GM10248 (cell line): ENCODE data around the gene HAGHL.

Source experiments
- CTCF ChIA-PET: fragments of 300-600 bp; sonication (Branson Sonifier 250); formaldehyde crosslinking; extraction: SDS; loops from one replicate; lab custom pipeline; 2021; ENCODE audit warnings: antibody characterized with exemption; lab: Yijun Ruan, JAX
- POLR2A ChIA-PET: fragments of 350-650 bp; sonication (Branson Sonifier 250); formaldehyde crosslinking; extraction: SDS; loops from one replicate; lab custom pipeline; 2020; ENCODE audit warnings: antibody characterized with exemption; lab: Yijun Ruan, JAX
- DNase-seq: peaks from one replicate; pipeline ENCODE4 v3.0.0; 2012; ENCODE audit errors: extremely low spot score
- TF ChIP-seq, protein P1 (sequence below): IDR thresholded peaks from 2 replicates; pipeline ENCODE4 v1.5.1; 2012; ENCODE audit warnings: mild to moderate bottlenecking, low read depth; ENCODE audit errors: extremely low read depth, missing control alignments, control extremely low read depth

HAGHL gene

DNA sequence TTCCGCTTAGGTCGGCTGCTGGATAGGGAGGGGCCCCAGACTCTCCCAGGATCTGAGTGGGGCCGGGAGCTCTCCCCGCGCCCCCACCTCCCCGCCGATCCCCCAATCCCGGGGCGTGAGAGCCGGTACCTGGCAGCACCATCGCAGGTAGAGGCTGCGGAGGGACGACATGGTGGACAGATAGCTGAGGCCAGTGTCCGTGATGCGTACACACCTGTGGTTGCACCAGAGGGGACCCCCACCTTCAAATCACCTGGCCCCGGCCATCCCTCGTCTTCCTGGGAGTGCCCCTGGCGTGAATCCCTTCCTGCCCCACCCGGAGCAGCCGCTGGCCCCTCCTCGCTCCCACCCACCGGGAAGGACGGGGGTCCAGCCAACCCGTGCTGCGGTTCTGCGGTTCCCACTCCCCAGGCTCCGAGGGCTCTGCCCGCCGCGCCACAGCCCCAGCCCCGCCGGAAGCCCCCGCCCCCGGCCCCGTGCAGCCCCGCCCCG is 32.0 kb upstream of the HAGHL start:
- DNase-seq: no peak
- POLR2A ChIA-PET: no interaction called here
- TF ChIP-seq, protein P1, sequence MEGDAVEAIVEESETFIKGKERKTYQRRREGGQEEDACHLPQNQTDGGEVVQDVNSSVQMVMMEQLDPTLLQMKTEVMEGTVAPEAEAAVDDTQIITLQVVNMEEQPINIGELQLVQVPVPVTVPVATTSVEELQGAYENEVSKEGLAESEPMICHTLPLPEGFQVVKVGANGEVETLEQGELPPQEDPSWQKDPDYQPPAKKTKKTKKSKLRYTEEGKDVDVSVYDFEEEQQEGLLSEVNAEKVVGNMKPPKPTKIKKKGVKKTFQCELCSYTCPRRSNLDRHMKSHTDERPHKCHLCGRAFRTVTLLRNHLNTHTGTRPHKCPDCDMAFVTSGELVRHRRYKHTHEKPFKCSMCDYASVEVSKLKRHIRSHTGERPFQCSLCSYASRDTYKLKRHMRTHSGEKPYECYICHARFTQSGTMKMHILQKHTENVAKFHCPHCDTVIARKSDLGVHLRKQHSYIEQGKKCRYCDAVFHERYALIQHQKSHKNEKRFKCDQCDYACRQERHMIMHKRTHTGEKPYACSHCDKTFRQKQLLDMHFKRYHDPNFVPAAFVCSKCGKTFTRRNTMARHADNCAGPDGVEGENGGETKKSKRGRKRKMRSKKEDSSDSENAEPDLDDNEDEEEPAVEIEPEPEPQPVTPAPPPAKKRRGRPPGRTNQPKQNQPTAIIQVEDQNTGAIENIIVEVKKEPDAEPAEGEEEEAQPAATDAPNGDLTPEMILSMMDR: no peak
- CTCF ChIA-PET: interaction anchor here (1.2 to 1.6 kb wide), 4 partner anchors 17 to 90 kb away, joined by 3 to 8 read pairs (median 4); partner anchors contain the start of gene METRN

DNA sequence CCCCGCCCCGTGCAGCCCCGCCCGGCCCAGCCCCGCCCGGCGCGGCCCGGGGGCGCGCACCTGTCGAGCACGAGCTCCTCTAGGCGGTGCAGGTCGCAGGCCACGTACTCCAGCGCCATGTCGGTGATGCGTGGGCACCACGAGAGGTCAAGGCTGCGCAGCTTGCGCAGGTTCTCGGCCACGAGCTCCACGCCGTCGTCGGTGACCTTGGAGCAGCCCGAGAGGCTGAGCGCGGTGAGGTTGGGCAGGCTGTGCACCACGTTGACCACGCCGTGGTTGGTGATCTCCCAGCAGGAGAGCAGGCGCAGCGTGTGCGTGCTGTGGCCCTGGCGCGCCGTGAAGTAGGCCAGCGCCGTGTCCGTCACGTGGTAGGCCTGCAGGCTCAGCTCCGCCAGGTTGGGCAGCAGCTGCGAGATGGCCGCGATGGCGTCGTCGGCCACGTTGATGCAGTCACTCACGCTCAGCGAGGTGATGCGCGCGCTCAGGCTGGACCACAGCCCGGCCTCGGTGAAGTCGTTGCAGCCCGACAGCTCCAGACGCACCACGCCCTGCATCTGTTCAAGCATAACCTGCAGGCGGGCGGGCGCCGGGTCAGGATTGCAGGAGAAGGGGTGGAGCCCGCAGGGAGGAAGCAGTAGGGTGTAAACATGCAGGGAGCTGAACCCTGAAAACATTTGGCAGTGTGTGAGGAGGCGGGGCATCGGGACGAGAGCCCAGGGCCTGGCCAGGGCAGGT is 31.4 kb upstream of the HAGHL start:
- ChIA-PET POLR2A (interaction anchor here (0.5 kb wide), 1 partner anchor 113 kb away, joined by 4 read pairs; no protein-coding TSS in a partner anchor), CTCF (interaction anchor here (1.0 to 1.6 kb wide), 5 partner anchors 11 to 89 kb away, joined by 3 to 8 read pairs (median 4); partner anchors contain the start of genes JMJD8 and METRN)
- DNase-seq: peak; percentile 83

DNA sequence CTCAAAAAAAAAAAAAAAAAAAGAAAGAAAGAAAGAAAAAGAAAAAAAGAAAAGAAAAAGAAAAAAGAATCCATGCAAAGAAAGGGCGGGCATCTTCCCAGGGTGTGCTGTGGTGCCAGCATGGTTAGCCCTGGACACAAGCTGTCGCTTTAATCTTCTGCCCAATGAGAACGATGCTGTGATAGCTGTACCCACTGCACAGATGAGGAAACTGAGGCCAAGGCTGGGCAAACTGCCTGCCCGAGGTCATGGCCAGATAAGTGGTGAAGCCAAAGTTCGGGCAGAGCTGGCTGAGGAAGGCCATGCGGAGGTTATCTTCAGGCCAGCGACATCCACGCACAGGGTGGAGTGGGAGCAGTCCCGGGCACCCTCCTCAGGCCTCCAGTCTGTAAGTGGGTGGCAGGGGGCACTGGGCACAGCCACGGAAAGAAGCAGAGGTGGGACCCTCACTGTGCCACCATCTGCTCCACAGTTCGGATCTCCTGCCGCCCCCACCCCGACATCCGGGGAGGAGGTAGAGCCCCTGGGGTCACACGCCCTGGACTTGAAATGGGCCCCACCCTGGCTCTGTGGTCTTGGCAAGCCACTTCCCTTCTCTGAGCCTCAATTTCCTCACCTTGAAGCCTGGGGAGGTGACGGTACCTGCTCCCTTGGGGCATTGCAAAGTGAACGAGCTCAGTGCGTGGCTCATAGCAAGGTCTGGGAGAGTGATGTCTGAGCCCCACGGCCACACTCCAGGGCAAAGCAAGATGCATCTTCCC is 27.8 kb upstream of the HAGHL start:
- CTCF ChIA-PET: interaction anchor here (0.9 kb wide), 1 partner anchor 86 kb away, joined by 4 read pairs; no protein-coding TSS in a partner anchor
- no peak for DNase-seq
- POLR2A ChIA-PET: no interaction called here
- TF ChIP-seq, protein P1: no peak

More for the DNA sequence above, 31.4 kb upstream of the HAGHL start:
- TF ChIP-seq, protein P1: no peak

DNA sequence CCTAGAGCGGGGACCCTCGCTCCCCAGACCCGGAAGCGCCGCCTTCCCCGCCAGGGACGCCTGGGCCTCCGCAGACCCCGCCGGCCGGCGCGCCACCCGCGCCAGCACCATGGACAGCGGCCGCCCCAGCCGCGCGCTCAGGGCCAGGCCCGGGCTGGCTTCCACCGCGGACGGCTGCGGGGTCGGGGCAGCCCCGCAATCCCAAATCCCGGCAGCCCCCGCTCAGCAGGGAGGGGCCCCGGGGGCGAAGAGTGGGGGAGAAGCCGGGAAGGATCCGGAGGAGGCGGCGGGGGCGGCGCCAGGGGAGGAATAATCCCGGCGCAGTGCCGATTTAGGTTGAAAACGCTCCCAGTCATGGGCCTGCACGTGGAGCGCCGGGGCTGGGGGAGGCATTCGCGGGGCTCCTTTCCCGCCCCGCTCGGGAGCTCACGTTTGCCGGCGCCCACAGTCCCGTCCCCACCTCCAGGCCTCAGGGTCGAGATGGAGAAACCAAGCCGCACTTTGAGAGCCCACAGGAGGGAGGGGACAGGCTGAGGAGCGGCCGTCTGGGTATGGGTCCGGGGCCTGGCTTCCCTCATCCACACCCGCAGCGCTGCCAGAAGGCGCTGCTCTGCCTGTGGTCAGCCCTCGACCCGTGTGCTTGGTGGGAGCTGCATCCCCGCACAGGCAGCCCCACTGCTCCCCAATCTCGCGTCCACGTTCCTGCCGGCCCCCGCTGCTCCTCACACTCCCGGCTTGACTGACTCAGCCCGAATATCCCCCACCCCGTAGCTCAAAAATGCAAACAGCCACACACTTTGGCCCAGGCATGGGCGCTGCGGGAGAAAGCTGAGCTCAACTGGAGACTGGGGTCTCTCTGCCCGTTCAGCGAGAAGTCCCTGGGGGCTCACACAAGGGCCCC is 26.0 kb upstream of the HAGHL start:
- ChIA-PET CTCF (interaction anchor here (2.7 to 3.8 kb wide), 2 partner anchors 11 to 84 kb away, joined by 7 to 13 read pairs; no protein-coding TSS in a partner anchor), POLR2A (no interaction called here)
- TF ChIP-seq, protein P1: no peak
- DNase-seq: peak; percentile 54

DNA sequence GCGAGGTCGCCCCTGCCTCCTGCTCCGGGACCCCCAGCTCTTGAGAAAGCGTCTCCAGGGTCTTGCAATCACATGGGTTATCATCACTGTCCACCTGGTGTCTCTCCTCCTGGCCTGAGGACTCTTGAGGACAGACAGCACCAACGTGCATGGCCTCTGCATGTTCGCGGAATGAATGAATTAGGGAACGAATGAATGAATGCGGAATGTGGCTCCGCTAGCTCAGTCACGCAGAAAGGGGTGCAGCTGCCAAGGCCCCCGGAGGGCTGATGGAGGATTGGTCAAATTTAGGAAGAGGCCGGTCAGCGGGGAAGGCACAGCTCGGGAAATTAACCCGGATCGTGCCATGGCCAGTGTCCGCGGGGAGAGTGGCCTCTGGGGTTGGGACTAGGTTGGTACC is 24.6 kb upstream of the HAGHL start:
- TF ChIP-seq, protein P1: no peak
- DNase-seq: no peak
- CTCF ChIA-PET: interaction anchor here (2.7 to 3.8 kb wide), 2 partner anchors 10 to 83 kb away, joined by 7 to 13 read pairs; no protein-coding TSS in a partner anchor
- POLR2A ChIA-PET: no interaction called here
